Left lung (tissue), 10 donors: ENCODE data around the gene ZNF598. TPM values are rescaled to one million over a fixed set of nuclear protein-coding genes. Genes with fewer than 3 reads are reported as not detected.
A peak's percentile ranks its signal among the peaks of the same experiment; 100 is the strongest.

Experiments
- ATAC-seq: fragments of 200-7000 bp; cut with Tn5 transposase; one replicate; pipeline ENCODE4 v1.9.1; 2020; ENCODE audit warnings: moderate library complexity
- DNase-seq, 4 donors: peaks; one replicate each; pipeline ENCODE4 v3.0.0-alpha.2; 2013 to 2020
- H3K27ac ChIP-seq, 2 donors: fragments of 200-600 bp; sonication (generic) in 1 of 2; one replicate each; pipeline versions ENCODE4 v1.5.0 to v1.8.0; 2020 to 2021
- H3K27me3 ChIP-seq, 2 donors: fragments of 200-600 bp; sonication (generic) in 1 of 2; one replicate each; pipeline versions ENCODE4 v1.5.0 to v1.8.0; 2020 to 2021
- H3K36me3 ChIP-seq, 2 donors: fragments of 200-600 bp; sonication (generic) in 1 of 2; one replicate each; pipeline versions ENCODE4 v1.5.0 to v1.8.0; 2020 to 2021
- H3K4me1 ChIP-seq, 2 donors: fragments of 200-600 bp; one replicate each; pipeline ENCODE4 v1.8.0; 2021
- H3K4me3 ChIP-seq, 2 donors: fragments of 200-600 bp; sonication (generic) in 1 of 2; one replicate each; pipeline versions ENCODE4 v1.5.0 to v1.8.0; 2020 to 2021; ENCODE audit warnings: mild to moderate bottlenecking in 1 of 2
- H3K9me3 ChIP-seq, 2 donors: fragments of 200-600 bp; sonication (generic) in 1 of 2; one replicate each; pipeline versions ENCODE4 v1.5.0 to v1.8.0; 2020 to 2021
- CTCF ChIP-seq, 2 donors: fragments of 200-600 bp; sonication (generic) in 1 of 2; IDR thresholded peaks; one replicate each; pipeline versions ENCODE4 v1.5.0 to v1.8.0; 2021; ENCODE audit warnings: antibody characterized with exemption in 2 of 2
- intact Hi-C, 2 donors: fragments of 100-400 bp; cut with DNase I; formaldehyde crosslinking; loops; one replicate each; pipeline versions ENCODE4 v1.11.2 to v1.14.2; 2022
- polyA plus RNA-seq, 6 donors: library from polyadenylated mRNA; unstranded; fragments of 120-200 nt; gene quantifications; one replicate each; pipeline ENCODE4 v1.2.1, GENCODE V29; 2013; ENCODE audit not compliant: insufficient read length in 6 of 6
- total RNA-seq, 2 donors: library from RNA; stranded (reverse); fragmentation: NEBNext Ultra II Directional; extraction: Animal tissue kit (Norgen Biotek cat#: 25700); gene quantifications; one replicate each; pipeline ENCODE4 v1.2.1, GENCODE V29; 2021
- donor health status: DM: no; HTN: yes; CAD: no.
- donor health status: DM: no; HTN: no; CAD: no.

Gene ZNF598
- total and polyA plus RNA-seq, 8 donors, result 15.2 to 45.9 (median 23.1) TPM

GRCh38 chr16:2056681-2057407 is 47.2 kb upstream of the ZNF598 start:
- DNase-seq, result no peak
- H3K27ac ChIP-seq, result no peak overlapping the region
- intact Hi-C loops, result no loop called here
- ATAC-seq, result no peak
- H3K4me1 ChIP-seq, result no peaks in the 10 kb centered on the region
- H3K27me3 ChIP-seq, result no peaks in the 10 kb centered on the region
- peaks cover 0 to 98% of the 10 kb centered on the region in 2 donors for H3K36me3 ChIP-seq
- no peak overlapping the region for H3K4me3 ChIP-seq
- no peaks in the 10 kb centered on the region for H3K9me3 ChIP-seq
- no peak for TF ChIP-seq CTCF (IDR thresholded peaks at IDR 0.05)

- intact Hi-C loops, result no loop called here
- Histone ChIP-seq H3K9me3 (no peaks in the 10 kb centered on the region), H3K4me1 (no peaks in the 10 kb centered on the region), H3K4me3 (no peak overlapping the region), H3K27me3 (no peaks in the 10 kb centered on the region), H3K36me3 (peaks cover 0 to 98% of the 10 kb centered on the region in 2 donors), H3K27ac (no peak overlapping the region)
- ATAC-seq (peak; percentile 51), DNase-seq (no peak)
- peak in 1 of 2 donors; percentile 34 for TF ChIP-seq CTCF (IDR thresholded peaks at IDR 0.05)
These were observed 46.5 kb upstream of the ZNF598 start for GRCh38 chr16:2056077-2056476.

GRCh38 chr16:2054543-2055245 is 45.1 kb upstream of the ZNF598 start:
- peak; percentile 81 for ATAC-seq
- H3K4me3 ChIP-seq, result no peak overlapping the region
- H3K4me1 ChIP-seq, result no peaks in the 10 kb centered on the region
- H3K27me3 ChIP-seq, result no peaks in the 10 kb centered on the region
- no peak overlapping the region for H3K27ac ChIP-seq
- DNase-seq, result no peak
- TF ChIP-seq CTCF (IDR thresholded peaks at IDR 0.05), result no peak
- intact Hi-C loops, result no loop called here
- peaks cover 0 to 94% of the 10 kb centered on the region in 2 donors for H3K36me3 ChIP-seq
- no peaks in the 10 kb centered on the region for H3K9me3 ChIP-seq

GRCh38 chr16:2053897-2054296 is 44.3 kb upstream of the ZNF598 start:
- Histone ChIP-seq H3K4me1 (peaks cover 3 to 6% of the 10 kb centered on the region in 2 donors), H3K27me3 (no peaks in the 10 kb centered on the region), H3K27ac (no peak overlapping the region), H3K9me3 (no peaks in the 10 kb centered on the region), H3K4me3 (no peak overlapping the region), H3K36me3 (peaks cover 0 to 86% of the 10 kb centered on the region in 2 donors)
- DNase-seq (no peak), ATAC-seq (no peak)
- no peak for TF ChIP-seq CTCF (IDR thresholded peaks at IDR 0.05)
- intact Hi-C loops, result no loop called here

GRCh38 chr16:2053211-2053610 is 43.6 kb upstream of the ZNF598 start:
- no peak for DNase-seq
- Histone ChIP-seq H3K4me3 (no peak overlapping the region), H3K36me3 (peaks cover 0 to 80% of the 10 kb centered on the region in 2 donors), H3K4me1 (peaks cover 9 to 13% of the 10 kb centered on the region in 2 donors), H3K9me3 (no peaks in the 10 kb centered on the region), H3K27ac (no peak overlapping the region), H3K27me3 (no peaks in the 10 kb centered on the region)
- no peak for ATAC-seq
- intact Hi-C loops, result no loop called here
- no peak for TF ChIP-seq CTCF (IDR thresholded peaks at IDR 0.05)
